GM21576 (cell line): ENCODE measurements around the gene SLC39A7.

Source experiments
- ATAC-seq: cut with Tn5 transposase; IDR thresholded peaks from one replicate; pipeline ENCODE4 v1.9.1; 2021; ENCODE audit warnings: mild to moderate bottlenecking, moderate library complexity; ENCODE audit not compliant: unreplicated experiment

SLC39A7 gene

GRCh38 chr6:33204415-33205190 lies 3.9 kb downstream of the SLC39A7 start, which contains the start of gene HSD17B8:
TSS of gene HSD17B8 (plus strand) at chr6:33204655. CDS start at chr6:33204669, 14 bp downstream.
- peak; percentile 43 for ATAC-seq

DNA sequence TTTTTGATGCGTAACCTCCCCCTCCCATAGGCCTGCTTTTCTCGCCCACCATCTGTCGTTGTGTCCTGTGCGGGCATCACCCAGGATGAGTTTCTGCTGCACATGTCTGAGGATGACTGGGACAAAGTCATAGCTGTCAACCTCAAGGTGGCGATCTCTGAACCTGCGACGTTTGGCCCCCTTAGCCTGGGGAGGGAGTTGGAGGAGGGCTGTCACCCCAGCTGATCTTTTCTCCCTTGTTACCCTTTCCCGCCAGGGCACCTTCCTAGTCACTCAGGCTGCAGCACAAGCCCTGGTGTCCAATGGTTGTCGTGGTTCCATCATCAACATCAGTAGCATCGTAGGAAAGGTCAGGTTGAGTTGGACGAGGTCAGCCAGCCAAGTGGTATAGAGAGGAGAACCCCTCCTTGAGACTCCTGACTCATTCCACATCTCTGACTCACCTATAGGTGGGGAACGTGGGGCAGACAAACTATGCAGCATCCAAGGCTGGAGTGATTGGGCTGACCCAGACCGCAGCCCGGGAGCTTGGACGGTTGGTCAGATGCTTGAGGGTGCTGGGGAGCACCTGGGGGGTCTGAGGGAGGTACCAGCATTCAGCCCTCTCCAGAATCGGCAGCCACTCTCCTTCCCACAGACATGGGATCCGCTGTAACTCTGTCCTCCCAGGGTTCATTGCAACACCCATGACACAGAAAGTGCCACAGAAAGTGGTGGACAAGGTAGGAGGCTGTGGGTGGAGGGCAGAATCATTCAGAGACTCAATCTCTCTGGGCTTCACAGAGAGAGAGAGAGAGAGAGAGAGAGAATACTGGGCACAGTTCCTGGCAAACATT lies 4.7 kb downstream of the SLC39A7 start:
- no peak for ATAC-seq

- no peak for ATAC-seq
These were observed 5.6 kb downstream of the SLC39A7 start for GRCh38 chr6:33206027-33206863.

DNA sequence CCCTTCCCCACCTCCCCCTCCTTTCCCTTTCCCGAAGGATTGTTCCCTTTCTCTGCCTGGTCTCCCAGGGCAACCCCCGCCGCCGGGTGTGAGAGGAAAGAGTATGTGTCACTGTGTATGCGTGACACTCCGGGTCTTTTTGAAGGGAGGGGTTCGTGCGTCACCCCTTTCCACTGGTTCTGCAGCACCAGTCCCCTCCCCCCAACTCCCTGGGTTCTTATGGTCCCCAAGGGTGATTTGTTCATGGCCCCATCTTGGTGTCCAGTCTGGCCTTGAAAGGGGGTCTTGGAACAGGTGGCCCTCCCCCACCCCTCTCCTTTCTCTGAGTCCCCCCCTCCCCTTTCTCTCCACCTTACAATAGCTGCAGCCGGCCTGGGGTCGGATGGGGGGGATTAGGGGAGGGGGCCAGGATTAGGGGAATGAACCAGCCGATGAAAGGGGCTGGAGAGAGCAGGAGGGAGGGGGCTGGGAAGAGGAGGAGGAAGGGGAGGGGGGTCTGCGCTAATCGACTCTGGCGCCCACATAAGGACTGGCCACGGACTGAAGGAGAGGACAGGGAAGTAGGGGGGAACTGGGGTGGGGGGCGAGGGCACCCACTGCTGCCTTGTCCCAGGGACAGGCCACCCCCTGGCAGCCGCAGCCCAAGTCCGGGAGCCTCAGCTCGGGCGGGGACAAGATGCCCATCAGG lies 6.3 kb downstream of the SLC39A7 start:
- no peak for ATAC-seq

DNA sequence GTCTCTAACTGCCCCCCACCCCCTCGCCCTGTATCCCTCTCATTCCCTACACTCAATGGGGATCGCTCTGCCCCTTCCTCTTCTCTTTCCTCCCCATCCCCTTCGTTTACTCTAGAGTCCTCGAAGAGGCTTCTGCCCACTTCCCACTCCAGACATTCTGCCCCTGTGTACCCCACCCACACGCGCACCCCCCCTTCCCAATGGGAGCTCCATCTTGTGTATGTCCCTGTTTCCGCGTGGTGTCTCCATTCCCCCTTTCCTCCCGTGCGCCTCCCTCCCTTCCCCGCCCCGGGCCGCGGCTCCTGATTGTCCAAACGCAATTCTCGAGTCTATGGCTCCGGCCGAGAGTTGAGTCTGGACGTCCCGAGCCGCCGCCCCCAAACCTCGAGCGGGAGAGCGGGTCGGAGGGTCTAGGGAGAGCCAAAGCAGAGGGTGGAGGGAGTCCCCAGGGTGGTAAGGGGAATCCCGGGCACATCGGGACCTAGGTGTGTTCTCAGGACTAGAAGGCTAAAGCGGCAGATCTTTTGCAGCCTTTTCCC lies 7.0 kb downstream of the SLC39A7 start:
- no peak for ATAC-seq

DNA sequence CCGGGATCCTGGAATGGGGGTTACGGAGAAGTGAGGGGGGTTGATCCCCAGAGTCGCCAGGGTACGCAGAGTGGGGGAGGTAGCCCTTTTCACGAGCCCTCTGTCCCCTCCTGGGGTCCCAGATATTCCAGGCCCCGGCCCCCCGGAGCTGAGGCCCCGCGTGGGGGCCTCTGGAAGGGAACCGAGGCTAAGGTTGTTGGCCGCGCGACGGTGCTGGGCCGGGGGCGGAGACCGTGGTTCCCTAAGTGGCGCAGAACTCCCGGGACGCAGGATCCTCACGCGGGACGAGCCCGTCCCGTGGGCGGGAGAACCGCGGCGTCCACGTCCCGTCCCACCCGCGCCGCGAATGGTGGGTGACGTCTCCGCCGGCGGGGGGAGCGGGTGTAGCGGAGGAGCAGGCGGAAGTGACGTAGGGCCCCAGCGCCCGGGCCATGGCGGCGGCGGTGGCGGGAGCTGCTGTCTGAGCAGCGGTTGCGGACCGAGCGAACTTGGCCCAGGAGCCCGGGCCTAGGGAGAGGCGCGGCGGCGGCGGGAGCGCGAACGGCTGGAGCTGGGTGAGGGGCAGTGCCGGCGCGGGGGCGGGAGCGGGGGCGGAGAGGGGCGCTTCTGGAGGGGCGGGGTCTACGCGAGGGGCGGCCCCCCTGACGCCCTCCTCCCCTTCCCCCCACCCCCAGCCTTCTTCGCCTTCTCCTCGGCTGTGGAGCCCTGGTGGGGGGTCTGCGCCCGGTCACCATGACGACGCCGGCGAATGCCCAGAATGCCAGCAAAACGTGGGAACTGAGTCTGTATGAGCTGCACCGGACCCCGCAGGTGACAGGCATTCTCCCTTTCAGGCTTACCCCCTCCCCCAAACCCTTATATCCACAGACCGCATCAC lies 7.7 kb downstream of the SLC39A7 start, which contains the start of gene RING1:
TSS of gene RING1 (plus strand) at position 410 of the 877 bp plus-strand sequence. CDS start at position 733, 323 bp downstream.
- ATAC-seq = no peak

- no peak for ATAC-seq
These were observed 9.2 kb downstream of the SLC39A7 start for GRCh38 chr6:33209856-33210255.

DNA sequence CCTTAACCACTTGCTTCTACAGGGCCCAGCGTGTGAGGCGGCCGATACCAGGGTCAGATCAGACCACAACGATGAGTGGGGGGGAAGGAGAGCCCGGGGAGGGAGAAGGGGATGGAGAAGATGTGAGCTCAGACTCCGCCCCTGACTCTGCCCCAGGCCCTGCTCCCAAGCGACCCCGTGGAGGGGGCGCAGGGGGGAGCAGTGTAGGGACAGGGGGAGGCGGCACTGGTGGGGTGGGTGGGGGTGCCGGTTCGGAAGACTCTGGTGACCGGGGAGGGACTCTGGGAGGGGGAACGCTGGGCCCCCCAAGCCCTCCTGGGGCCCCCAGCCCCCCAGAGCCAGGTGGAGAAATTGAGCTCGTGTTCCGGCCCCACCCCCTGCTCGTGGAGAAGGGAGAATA lies 10.5 kb downstream of the SLC39A7 start:
- no peak for ATAC-seq

- ATAC-seq = no peak
These were observed 11.2 kb downstream of the SLC39A7 start for GRCh38 chr6:33211666-33212422.

GRCh38 chr6:33212857-33213165 lies 12.1 kb downstream of the SLC39A7 start:
- ATAC-seq = no peak

GRCh38 chr6:33213166-33213988 lies 12.7 kb downstream of the SLC39A7 start:
- no peak for ATAC-seq

GRCh38 chr6:33213989-33214335 lies 13.3 kb downstream of the SLC39A7 start:
- ATAC-seq = no peak

- ATAC-seq = no peak
These were observed 14.8 kb downstream of the SLC39A7 start for GRCh38 chr6:33215271-33216116.

- ATAC-seq = no peak
These were observed 15.5 kb downstream of the SLC39A7 start for GRCh38 chr6:33216117-33216649.

GRCh38 chr6:33217246-33217645 lies 16.6 kb downstream of the SLC39A7 start:
- no peak for ATAC-seq

DNA sequence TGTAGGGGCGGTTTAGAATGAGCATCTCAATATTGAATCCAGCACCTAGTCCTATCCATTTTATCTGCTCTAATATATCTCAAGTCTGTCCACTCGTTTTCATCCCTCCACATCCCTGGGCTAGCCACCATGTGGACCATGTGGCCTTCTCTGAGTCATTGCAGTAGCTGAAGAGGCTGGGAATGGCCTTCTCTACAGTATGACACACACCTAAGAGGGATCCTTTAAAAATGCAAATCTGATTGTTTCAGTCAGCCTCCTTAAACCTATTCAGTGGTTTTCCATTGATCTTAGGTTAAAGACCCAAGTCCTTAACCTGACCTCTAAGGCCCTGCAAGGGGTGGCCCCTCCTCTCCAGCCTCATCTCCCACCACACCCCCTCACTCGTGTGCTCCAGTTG lies 17.0 kb downstream of the SLC39A7 start:
- ATAC-seq = no peak
